OCI-M1 (cell line): ENCODE results near the gene CNOT4.
"Not testable (repeated sequence)": the region's sequence is repeated elsewhere in the genome, so short reads cannot be mapped to it uniquely, and the experiment has no call there.

Experiments used
- DNase-seq: peaks from one replicate; lab custom pipeline; 2025; lab: John Stamatoyannopoulos, UW

The CNOT4 gene

DNA sequence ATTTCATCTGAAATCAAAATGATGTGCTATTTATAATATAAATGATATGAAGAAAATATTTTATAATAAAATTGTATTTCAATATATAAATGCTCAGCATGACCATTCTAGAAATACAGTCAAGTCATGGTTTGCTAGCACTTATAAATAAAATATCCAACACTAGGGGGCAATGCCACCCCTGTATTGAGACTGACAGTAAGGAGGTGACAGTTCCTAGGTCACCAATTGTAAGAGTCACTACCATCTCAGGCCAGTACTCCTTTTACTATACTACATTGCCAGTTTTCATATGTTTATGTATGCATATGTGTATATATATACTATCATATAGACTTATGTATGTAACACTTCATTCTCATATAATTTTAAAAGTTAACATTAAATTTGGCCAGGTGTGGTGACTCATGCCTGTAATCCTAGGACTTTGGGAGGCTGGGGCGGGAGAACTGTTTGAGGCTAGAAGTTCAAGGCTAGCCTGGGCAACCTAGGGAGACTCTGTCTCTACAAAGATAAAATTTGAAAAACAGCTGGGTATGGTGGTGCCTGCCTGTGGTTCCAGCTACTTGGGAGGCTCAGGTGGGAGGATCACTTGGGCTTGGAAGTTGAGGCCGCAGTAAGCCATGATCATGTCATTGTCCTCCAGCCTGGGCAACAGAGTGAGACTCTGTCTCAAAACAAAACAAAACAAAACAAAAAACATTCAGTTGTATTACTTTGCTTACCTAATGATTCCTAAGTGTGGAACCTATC is 2.4 kb upstream of the CNOT4 start:
- DNase-seq: peak; percentile 84

GRCh38 chr7:135510592-135511183 is 786 bp upstream of the CNOT4 start:
- peak; percentile 59 for DNase-seq

DNA sequence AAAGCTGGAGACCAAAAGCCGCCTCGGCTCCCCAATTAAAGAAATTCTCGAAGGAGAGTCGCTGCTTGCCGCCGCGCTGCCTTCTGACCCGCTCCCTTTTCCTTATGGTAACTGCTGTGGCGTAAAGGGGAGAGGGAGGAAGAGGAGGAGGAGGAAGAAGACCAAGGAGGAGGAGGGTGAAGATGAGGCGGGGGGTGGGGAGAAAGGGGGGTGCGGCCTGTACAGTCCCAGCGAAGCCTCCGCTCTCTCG is 388 bp downstream of the CNOT4 start:
- no peak for DNase-seq

DNA sequence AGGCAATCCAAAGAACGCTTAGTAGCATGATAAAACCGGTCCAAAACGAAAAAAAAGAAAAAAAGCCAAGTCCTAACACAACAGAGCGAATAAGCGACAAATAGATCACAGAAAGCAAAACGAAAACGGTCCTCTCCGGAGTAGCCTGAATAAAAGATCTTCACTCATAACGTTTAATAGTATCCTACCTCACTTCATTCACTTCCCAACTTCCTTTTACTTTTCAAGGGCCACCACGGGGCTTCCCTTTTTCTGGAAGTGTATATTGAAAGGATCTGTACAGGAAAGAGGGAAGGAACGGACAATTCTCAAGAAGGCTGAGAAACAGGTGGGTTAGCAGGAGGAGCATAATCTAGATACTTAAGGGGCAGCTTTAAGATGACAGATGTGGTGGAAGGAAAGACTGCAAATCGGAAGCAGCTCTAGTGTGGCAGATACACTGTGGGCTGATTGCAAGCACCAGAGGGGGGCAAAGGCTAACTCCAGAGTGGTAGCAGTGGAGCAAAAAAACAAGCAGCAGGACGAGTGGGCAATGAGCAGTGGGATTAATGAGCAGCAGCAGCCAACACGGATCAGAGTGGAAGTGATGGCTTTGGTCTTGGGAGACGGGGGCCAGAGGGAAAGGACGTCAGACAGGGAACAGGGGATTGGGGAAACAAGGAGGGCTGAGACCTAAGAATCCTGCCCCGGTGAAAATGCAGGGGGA is 866 bp downstream of the CNOT4 start:
- DNase-seq: peak; percentile 51

- DNase-seq: peak; percentile 13
These were observed 8.5 kb downstream of the CNOT4 start for GRCh38 chr7:135501402-135501801.

DNA sequence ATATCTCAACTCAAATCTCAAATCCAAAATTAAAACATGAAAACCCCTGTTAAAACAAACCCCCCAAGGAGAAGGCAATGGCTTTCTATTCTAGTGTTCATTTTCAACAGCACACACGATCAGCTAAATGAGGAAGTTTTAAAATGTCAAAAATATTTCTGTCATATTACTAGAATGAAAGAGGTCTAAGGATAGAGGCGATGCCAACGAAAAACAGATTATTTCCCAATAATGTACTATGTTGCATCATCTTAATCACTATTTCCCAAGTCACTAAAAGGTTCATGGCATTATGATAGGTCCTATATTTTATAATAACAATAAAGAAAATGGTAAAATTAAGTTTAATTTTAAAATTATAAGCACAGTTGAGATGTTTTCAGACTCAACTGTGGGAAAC is 10.1 kb downstream of the CNOT4 start:
- DNase-seq: peak; percentile 71

- DNase-seq: not testable (repeated sequence)
These were observed 12.7 kb downstream of the CNOT4 start for GRCh38 chr7:135497161-135497560.

- DNase-seq: no peak
These were observed 16.5 kb downstream of the CNOT4 start for GRCh38 chr7:135493362-135493761.

GRCh38 chr7:135492151-135492550 is 17.8 kb downstream of the CNOT4 start:
- no peak for DNase-seq

GRCh38 chr7:135490783-135491182 is 19.1 kb downstream of the CNOT4 start:
- DNase-seq: peak; percentile 18

DNA sequence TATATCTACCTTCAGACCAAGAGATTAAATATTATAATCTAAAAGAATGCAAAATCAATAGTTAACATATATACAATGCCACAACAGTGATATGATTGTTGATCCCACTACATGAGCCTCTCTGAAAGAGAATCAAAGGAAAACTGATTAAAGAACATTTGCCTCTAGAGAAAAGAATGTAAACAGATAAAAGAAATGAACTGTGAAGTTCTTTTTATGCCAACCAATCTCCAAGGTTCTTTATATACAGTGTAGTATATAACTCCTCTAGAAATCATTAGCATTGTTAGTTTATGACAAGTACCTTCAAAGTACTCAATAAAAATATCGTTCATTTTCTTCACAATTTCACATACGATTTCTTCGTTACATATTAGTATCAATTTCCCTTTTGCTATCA is 20.1 kb downstream of the CNOT4 start:
- DNase-seq: no peak

DNA sequence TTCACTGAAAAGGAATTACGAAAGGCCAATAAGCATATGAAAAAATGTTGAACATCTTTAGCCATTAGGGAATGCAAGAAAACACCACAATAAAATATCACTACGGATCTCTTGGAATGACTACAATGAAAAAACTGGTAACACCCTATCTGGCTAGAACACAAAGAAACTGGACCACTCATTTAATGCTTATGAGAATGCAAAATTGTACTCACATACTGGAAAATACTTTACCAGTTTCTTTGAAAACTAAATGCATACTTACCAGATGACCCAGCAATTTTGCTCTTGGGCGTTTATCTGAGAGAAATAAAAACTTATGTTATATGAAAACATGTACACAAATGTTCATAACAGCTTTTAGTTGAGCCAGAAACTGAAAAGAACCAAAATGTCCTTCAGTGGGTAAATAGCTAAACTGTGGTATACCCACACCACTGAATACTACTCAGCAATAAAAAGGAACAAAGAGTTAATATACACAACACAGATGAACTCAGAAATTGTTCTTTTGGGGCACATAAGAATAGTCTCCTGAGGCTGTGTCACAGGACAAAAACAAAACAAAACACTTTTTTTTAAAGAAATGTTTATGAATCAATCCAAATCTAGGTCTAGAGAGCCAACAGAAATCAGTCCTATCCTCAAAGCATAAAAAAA is 23.5 kb downstream of the CNOT4 start:
- DNase-seq: no peak

DNA sequence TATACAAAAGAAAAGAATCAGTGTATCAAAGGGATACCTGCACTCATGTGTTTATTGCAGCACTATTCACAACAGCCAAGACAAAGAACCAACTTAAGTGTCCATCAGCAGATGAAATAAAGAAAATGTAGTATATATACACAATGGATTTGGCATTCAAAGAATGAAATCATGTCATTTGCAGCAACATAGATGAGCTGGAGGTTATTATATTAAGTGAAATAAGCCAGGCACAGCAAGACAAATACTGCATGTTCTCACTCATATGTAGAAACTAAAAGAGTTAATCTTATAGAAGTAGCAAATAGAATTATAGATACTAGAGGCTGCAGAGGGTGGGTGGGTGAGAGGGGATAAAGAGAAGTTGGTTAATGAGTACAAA is 28.3 kb downstream of the CNOT4 start:
- no peak for DNase-seq

DNA sequence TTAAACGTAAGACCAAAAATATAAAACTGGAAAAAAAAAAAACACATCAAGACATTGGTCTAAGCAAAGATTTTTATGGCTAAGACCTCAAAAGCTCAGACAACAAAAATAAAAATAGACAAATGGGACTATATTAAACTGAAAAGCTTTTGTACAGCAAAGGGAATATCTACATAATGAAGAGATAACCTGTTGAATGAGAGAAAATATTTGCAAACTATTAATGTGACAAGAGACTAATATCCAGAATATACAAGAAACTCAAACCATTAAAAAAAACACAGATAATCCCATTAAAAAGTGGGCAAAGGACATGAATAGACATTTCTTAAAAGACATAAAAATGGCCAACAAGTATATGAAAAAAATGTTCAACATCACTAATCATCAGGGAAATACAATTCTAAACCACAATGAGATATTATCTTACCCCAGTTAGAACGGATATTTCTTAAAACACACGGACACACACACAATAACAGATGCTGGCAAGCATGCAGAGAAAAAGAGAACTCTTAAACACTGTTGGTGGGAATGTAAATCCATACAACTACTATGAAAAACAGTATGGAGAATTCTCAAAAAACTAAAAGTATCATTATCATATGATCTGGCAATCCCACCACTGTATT is 28.8 kb downstream of the CNOT4 start:
- no peak for DNase-seq

DNA sequence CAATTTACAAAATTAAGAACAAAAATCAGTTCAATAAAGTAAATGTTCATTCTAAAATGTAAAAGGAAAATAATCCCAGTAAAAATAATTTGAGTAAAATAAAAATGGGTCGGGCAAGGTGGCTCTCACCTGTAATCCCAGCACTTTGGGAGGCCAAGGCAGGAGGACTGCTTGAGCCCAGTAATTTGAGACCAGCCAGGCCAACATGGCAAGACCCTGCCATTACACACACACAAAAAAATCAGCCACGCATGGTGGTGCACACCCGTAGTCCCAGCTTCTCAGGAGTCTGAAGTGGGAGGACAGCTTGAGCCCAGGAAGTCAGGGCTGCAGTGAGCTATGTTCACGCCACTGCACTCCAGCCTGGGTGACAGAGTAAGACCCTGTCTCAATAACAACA is 34.4 kb downstream of the CNOT4 start:
- DNase-seq: no peak

DNA sequence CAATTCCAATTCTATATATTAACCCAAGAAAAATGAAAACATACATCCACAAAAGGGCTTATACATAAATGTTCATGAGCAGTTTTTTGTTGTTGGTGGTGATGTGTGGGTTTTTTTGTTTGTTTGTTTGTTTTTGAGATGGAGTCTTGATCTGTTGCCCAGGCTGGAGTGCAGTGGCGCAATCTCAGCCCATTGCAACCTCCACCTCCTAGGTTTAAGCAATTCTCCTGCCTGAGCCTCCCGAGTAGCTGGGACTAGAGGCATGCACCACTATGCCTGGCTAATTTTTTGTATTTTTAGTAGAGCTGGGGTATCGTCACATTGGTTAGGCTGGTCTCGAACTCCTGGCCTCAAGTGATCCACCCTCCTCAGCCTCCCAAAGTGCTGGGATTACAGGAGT is 40.2 kb downstream of the CNOT4 start:
- DNase-seq: not testable (repeated sequence)

- DNase-seq: no peak
These were observed 42.6 kb downstream of the CNOT4 start for GRCh38 chr7:135467207-135467711.

DNA sequence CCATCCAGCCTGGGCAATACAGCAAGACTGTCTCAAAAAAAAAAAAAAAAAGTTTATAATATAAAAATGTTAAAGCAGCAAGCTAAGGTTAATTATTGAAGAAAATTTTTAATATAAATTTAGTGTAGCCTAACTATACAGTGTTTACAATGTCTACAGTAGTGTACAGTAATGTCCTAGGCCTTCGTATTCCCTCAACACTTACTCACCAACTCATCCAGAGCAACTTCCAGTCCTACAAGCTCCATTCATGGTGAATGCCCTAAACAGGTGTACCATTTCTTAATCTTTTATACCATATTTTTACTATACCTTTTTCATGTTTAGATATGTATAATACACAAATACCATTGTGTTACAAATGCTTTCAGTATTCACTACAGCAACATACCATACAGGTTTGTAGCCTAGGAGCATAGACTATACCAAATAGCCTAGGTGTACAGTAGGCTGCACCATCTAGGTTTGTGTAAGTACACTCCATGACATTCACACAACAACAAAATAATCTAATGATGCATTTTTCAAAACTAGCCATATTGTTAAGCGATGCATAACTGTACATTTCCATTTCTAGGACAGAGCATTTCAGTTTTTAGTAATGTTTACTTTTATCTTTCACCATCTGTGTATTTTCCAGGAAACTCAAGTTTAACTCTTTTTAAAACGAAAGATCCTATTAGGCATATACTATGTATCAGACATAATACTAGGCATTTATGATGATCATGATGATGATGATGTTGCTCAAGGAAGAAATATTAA is 43.3 kb downstream of the CNOT4 start:
- no peak for DNase-seq

DNA sequence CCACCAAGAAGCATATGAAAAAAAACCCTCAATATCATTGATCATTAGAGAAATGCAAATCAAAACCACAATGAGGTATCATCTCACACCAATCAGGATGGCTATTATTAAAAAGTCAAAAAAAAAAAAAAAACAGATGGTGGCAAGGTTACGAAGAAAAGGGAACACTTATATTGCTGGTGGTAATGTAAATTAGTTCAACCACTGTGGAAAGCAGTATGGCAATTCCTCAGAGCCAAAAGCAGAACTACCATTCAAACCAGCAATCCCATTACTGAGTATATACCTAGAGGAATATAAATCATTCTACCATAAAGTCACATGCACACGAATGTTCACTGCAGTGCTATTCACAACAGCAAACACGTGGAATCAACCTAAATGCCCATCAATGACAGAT is 46.0 kb downstream of the CNOT4 start:
- no peak for DNase-seq

DNA sequence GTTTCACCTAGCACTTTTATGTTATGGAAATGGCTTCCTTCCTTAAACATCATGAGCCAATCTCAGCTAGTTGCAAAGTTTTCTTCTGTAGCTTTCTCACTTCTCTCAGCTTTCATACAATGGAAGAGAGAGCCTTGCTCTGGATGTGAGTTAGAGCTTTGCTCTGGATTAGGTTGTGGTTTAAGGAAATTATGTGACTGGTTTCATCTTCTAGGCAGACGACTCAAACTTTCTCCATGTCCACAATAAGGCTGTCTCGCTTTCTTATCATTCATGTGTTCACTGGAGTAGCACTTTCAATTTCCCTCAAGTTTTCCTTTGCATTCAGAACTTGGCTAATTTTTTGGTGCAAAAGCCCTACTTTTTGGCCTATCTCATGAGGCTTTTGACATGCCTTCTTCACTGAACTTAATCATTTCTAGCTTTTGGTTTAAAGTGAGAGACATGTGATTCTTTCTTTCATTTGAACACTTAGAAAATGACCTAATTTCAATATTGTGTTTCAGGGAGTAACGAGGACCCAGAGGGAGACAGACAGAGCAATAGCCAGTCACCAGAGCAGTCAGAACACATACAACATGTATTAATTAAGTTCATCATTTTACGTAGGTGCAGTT is 49.8 kb downstream of the CNOT4 start:
- DNase-seq: peak; percentile 35

DNA sequence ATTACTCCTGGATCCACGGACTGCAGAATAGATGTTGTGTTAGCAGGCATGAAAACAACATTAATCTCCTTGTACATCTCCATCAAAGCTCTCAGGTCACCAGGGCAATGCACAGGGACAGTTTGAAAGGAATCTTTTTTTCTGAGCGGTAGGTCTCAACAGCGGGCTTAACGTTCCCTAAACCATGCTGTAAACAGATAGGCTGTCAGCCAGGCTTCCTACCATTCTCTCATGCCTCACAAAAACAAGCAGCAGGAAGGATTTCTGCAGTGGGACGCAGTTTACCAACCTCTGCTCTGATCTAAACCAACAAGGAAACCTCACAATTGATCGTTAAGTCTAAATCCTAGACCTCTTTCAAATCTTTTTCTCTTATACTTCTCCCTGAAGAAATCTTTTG is 50.8 kb downstream of the CNOT4 start:
- no peak for DNase-seq
